H9 (cell line): ENCODE data around the gene NEGR1. TPM values are rescaled to one million over a fixed set of nuclear protein-coding genes. Genes with fewer than 3 reads are reported as not detected.

ENCODE experiments used
- DNase-seq: peaks from one replicate; pipeline ENCODE4 v3.0.0-alpha.2; 2017
- H2AFZ ChIP-seq: one replicate; pipeline ENCODE4 v1.6.1; 2013; ENCODE audit warnings: mild to moderate bottlenecking, low read length, control low read depth, moderate library complexity
- H2AK5ac ChIP-seq: 2 replicates; pipeline ENCODE4 v1.6.1; 2013; ENCODE audit warnings: low read length, control low read depth, mixed read lengths; ENCODE audit not compliant: insufficient read length
- H2BK120ac ChIP-seq: one replicate; pipeline ENCODE4 v1.6.1; 2013; ENCODE audit warnings: low read depth, mild to moderate bottlenecking, low read length, control low read depth, inconsistent platforms; ENCODE audit not compliant: poor library complexity, severe bottlenecking
- H2BK12ac ChIP-seq: 2 replicates; pipeline ENCODE4 v1.6.1; 2013; ENCODE audit warnings: low read length, control low read depth, mixed read lengths, low read depth; ENCODE audit not compliant: insufficient read length
- H2BK15ac ChIP-seq: 2 replicates; pipeline ENCODE4 v1.6.1; 2013; ENCODE audit warnings: low read depth, low read length, control low read depth
- H2BK20ac ChIP-seq: one replicate; pipeline ENCODE4 v1.6.1; 2013; ENCODE audit warnings: low read depth, mild to moderate bottlenecking, low read length, control low read depth, inconsistent platforms; ENCODE audit not compliant: poor library complexity, severe bottlenecking
- H2BK5ac ChIP-seq: 2 replicates; pipeline ENCODE4 v1.6.1; 2013; ENCODE audit warnings: low read length, control low read depth, mixed read lengths; ENCODE audit not compliant: insufficient read length
- H3K14ac ChIP-seq: 2 replicates; pipeline ENCODE4 v1.6.1; 2013; ENCODE audit warnings: low read length, control low read depth; ENCODE audit not compliant: insufficient read depth
- H3K18ac ChIP-seq: 2 replicates; pipeline ENCODE4 v1.6.1; 2013; ENCODE audit warnings: low read depth, mild to moderate bottlenecking, mixed read lengths, low read length, control low read depth; ENCODE audit not compliant: insufficient read length
- H3K23ac ChIP-seq: 2 replicates; pipeline ENCODE4 v1.6.1; 2013; ENCODE audit warnings: low read length, control low read depth, mixed read lengths, low read depth; ENCODE audit not compliant: insufficient read length
- H3K23me2 ChIP-seq: 2 replicates; pipeline ENCODE4 v1.6.1; 2013; ENCODE audit warnings: low read depth, mild to moderate bottlenecking, mixed read lengths, low read length, control low read depth; ENCODE audit not compliant: insufficient read length, poor library complexity, severe bottlenecking
- H3K27ac ChIP-seq: 2 replicates; pipeline ENCODE4 v1.5.1; 2013; ENCODE audit warnings: low read length, control low read depth, mixed read lengths, low read depth; ENCODE audit not compliant: insufficient read length
- H3K27me3 ChIP-seq: 2 replicates; pipeline ENCODE4 v1.6.1; 2013; ENCODE audit warnings: low read length, control low read depth, inconsistent platforms; ENCODE audit not compliant: insufficient read depth
- H3K4ac ChIP-seq: 2 replicates; pipeline ENCODE4 v1.6.1; 2013; ENCODE audit warnings: low read depth, mild to moderate bottlenecking, control low read depth, inconsistent platforms, low read length, moderate library complexity
- H3K4me1 ChIP-seq: 2 replicates; pipeline ENCODE4 v1.6.1; 2013; ENCODE audit warnings: low read length, control low read depth, inconsistent platforms; ENCODE audit not compliant: insufficient read depth
- H3K4me2 ChIP-seq: 2 replicates; pipeline ENCODE4 v1.6.1; 2013; ENCODE audit warnings: low read length, control low read depth, mixed read lengths; ENCODE audit not compliant: insufficient read length, insufficient read depth
- H3K56ac ChIP-seq: 2 replicates; pipeline ENCODE4 v1.6.1; 2013; ENCODE audit warnings: low read depth, mild to moderate bottlenecking, mixed read lengths, low read length, control low read depth; ENCODE audit not compliant: insufficient read length
- H3K79me1 ChIP-seq: 2 replicates; pipeline ENCODE4 v1.6.1; 2013; ENCODE audit warnings: low read depth, mild to moderate bottlenecking, moderate library complexity, low read length, control low read depth, inconsistent platforms; ENCODE audit not compliant: insufficient read depth, poor library complexity, severe bottlenecking
- H3K79me2 ChIP-seq: 2 replicates; pipeline ENCODE4 v1.6.1; 2013; ENCODE audit warnings: low read length, control low read depth, inconsistent platforms; ENCODE audit not compliant: insufficient read depth
- H3K9ac ChIP-seq: 2 replicates; pipeline ENCODE4 v1.6.1; 2013; ENCODE audit warnings: low read length, control low read depth, mixed read lengths; ENCODE audit not compliant: insufficient read length; ENCODE audit errors: extremely low read depth
- H3K9me3 ChIP-seq: one replicate; pipeline ENCODE4 v1.6.1; 2013; ENCODE audit warnings: low read depth, low read length, inconsistent platforms; ENCODE audit not compliant: control insufficient read depth
- H3T11ph ChIP-seq: one replicate; pipeline ENCODE4 v1.6.1; 2013; ENCODE audit warnings: mild to moderate bottlenecking, low read length, control low read depth, inconsistent platforms
- H4K20me1 ChIP-seq: one replicate; pipeline ENCODE4 v1.6.1; 2013; ENCODE audit not compliant: control insufficient read depth, insufficient read length, insufficient read depth
- H4K5ac ChIP-seq: 2 replicates; pipeline ENCODE4 v1.6.1; 2013; ENCODE audit warnings: low read depth, mild to moderate bottlenecking, mixed read lengths, low read length, control low read depth; ENCODE audit not compliant: insufficient read length
- H4K8ac ChIP-seq: replicated peaks from 2 replicates; pipeline ENCODE4 v1.6.1; 2013; ENCODE audit warnings: low read length, control low read depth, mixed read lengths, low read depth; ENCODE audit not compliant: insufficient read length
- H4K91ac ChIP-seq: 2 replicates; pipeline ENCODE4 v1.6.1; 2013; ENCODE audit warnings: low read depth, mild to moderate bottlenecking, moderate library complexity, mixed read lengths, low read length, control low read depth; ENCODE audit not compliant: insufficient read length
- H3K27ac Mint-ChIP-seq, 3 experiments: 2 replicates in 2 of 3; 3 replicates in 1 of 3; pipeline ENCODE4 v1.8.0; 2020 to 2021; ENCODE audit warnings: mixed read lengths in 3 of 3, mild to moderate bottlenecking in 1 of 3, moderate library complexity in 1 of 3
- H3K27me3 Mint-ChIP-seq: 2 replicates; pipeline ENCODE4 v1.8.0; 2021; ENCODE audit warnings: low read depth, mild to moderate bottlenecking, moderate library complexity, mixed read lengths
- H3K36me3 Mint-ChIP-seq, 3 experiments: 2 replicates in 2 of 3; 3 replicates in 1 of 3; pipeline ENCODE4 v1.8.0; 2020 to 2021; ENCODE audit warnings: low read depth in 3 of 3, mixed read lengths in 3 of 3; ENCODE audit not compliant: insufficient read depth in 1 of 3
- H3K4me1 Mint-ChIP-seq, 2 experiments: 2 replicates each; pipeline ENCODE4 v1.8.0; 2020; ENCODE audit warnings: mixed read lengths in 2 of 2
- H3K4me3 Mint-ChIP-seq, 2 experiments: 2 replicates in 1 of 2; 3 replicates in 1 of 2; pipeline ENCODE4 v1.8.0; 2020 to 2021; ENCODE audit warnings: mild to moderate bottlenecking in 2 of 2, mixed read lengths in 2 of 2, moderate library complexity in 1 of 2
- H3K9me3 Mint-ChIP-seq, 2 experiments: 2 replicates in 1 of 2; 3 replicates in 1 of 2; pipeline ENCODE4 v1.8.0; 2020; ENCODE audit warnings: mild to moderate bottlenecking in 2 of 2, mixed read lengths in 2 of 2, moderate library complexity in 1 of 2
- WGBS: extraction: QIAGEN DNeasy Blood & Tissue Kit; methylation state at CpG from one replicate; pipeline ENCODE4 v1.1.7; 2013; ENCODE audit warnings: missing lambda C conversion rate, low lambda C conversion rate, mixed read lengths; ENCODE audit not compliant: insufficient read length; ENCODE audit errors: extremely low coverage; 5-methylcytosine and 5-hydroxymethylcytosine counted together
- total RNA-seq: library from RNA; stranded (reverse); gene quantifications from 2 replicates; pipeline ENCODE4 v1.2.1, GENCODE V29; 2021
- TF ChIP-seq, protein P1 (sequence below): fragments of 200-600 bp; sonication (generic); conservative IDR thresholded peaks from 3 replicates; pipeline ENCODE4 v1.8.0; 2021; ENCODE audit warnings: antibody characterized with exemption, mild to moderate bottlenecking

NEGR1 gene
- total RNA-seq, 1 experiment from 2014 or later, result 0.13 TPM

DNA sequence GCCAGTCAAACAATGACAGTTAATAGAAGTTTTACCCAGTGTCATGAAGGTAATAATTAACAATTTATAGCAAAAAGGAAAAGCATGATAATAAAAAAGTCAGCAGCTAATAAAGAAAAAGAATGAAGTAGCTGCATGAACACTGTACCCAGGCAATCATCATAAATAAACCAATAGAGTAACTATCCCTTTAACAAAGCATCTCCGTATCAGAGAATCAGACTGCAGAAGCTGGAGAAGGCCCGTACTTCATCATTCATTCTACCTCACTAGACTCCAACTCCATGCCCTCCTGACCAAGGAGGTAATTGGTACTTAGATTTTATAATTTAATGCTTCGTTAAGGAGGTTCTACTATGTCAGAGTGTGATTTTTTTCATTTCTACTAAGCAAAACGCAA, 140.5 kb downstream of the NEGR1 start:
- Histone ChIP-seq H3K4ac (no peak overlapping the region), H3K27me3 (no peaks in the 10 kb centered on the region), H2BK20ac (no peak overlapping the region), H3K27ac (no peak overlapping the region), H3K56ac (no peak overlapping the region), H3T11ph (no peak overlapping the region), H3K79me1 (no peaks in the 10 kb centered on the region), H2BK15ac (no peak overlapping the region), H4K8ac (no peak overlapping the region), H3K4me1 (no peaks in the 10 kb centered on the region), H2BK120ac (no peak overlapping the region), H3K23ac (no peak overlapping the region), H3K9ac (no peak overlapping the region), H2AFZ (no peak overlapping the region), H3K14ac (no peak overlapping the region), H3K4me2 (no peak overlapping the region), H2AK5ac (no peak overlapping the region), H3K23me2 (no peaks in the 10 kb centered on the region), H3K9me3 (no peaks in the 10 kb centered on the region), H4K91ac (no peak overlapping the region), H4K20me1 (no peaks in the 10 kb centered on the region), H4K5ac (no peak overlapping the region), H3K18ac (no peak overlapping the region), H2BK12ac (no peak overlapping the region), H3K79me2 (no peaks in the 10 kb centered on the region), H2BK5ac (no peak overlapping the region)
- Mint-ChIP-seq H3K27ac (no peak overlapping the region), H3K36me3 (peaks cover under 1 to 6% (median 1%) of the 10 kb centered on the region in 3 experiments; a peak in 4 of 7 replicates), H3K9me3 (peaks cover 4 to 6% of the 10 kb centered on the region in 2 experiments; a peak in 4 of 5 replicates), H3K4me1 (no peaks in the 10 kb centered on the region), H3K27me3 (no peaks in the 10 kb centered on the region), H3K4me3 (no peak overlapping the region)
- whole genome bisulfite sequencing, result no CpG with 5 or more reads among the region's 4 CpGs
- TF ChIP-seq, protein P1, sequence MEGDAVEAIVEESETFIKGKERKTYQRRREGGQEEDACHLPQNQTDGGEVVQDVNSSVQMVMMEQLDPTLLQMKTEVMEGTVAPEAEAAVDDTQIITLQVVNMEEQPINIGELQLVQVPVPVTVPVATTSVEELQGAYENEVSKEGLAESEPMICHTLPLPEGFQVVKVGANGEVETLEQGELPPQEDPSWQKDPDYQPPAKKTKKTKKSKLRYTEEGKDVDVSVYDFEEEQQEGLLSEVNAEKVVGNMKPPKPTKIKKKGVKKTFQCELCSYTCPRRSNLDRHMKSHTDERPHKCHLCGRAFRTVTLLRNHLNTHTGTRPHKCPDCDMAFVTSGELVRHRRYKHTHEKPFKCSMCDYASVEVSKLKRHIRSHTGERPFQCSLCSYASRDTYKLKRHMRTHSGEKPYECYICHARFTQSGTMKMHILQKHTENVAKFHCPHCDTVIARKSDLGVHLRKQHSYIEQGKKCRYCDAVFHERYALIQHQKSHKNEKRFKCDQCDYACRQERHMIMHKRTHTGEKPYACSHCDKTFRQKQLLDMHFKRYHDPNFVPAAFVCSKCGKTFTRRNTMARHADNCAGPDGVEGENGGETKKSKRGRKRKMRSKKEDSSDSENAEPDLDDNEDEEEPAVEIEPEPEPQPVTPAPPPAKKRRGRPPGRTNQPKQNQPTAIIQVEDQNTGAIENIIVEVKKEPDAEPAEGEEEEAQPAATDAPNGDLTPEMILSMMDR, result no peak
- DNase-seq, result no peak
